Stomach (tissue), 4 donors: ENCODE measurements around the gene JMJD7.

Source experiments
- CTCF ChIP-seq, 7 experiments: fragments of 450-650 bp in 4 of 7; fragments of 200-600 bp in 3 of 7; sonication (generic) in 3 of 7; IDR thresholded peaks; one replicate each; pipeline ENCODE4 v1.5.1; 2016 to 2019; ENCODE audit warnings: antibody characterized with exemption in 7 of 7, control low read depth in 2 of 7, mild to moderate bottlenecking in 1 of 7
- POLR2A ChIP-seq, 4 donors: fragments of 450-650 bp; IDR thresholded peaks; one replicate each; pipeline ENCODE4 v1.6.1; 2016; ENCODE audit warnings: antibody characterized with exemption in 4 of 4, control low read depth in 2 of 4, mild to moderate bottlenecking in 1 of 4, moderate library complexity in 1 of 4

GRCh38 chr15:41851755-41852370 lies 24.0 kb downstream of the JMJD7 start:
- no peak for TF ChIP-seq POLR2A (IDR thresholded peaks at IDR 0.05)
- no peak for TF ChIP-seq CTCF (IDR thresholded peaks at IDR 0.05)
